PFSK-1 (cell line): ENCODE data around the gene SLC9A3.

ENCODE experiments used
- POLR2AphosphoS5 ChIP-seq: IDR thresholded peaks from 2 replicates; pipeline ENCODE4 v1.6.1; 2012; ENCODE audit warnings: low read depth, mild to moderate bottlenecking, control low read depth, low read length, moderate library complexity
- SIN3A ChIP-seq: IDR thresholded peaks from 2 replicates; pipeline ENCODE4 v1.6.1; 2012; ENCODE audit warnings: mild to moderate bottlenecking, low read length, moderate library complexity, borderline replicate concordance; ENCODE audit not compliant: insufficient read depth
- TF ChIP-seq, protein P1 (sequence below), 2 experiments: IDR thresholded peaks; 2 replicates each; pipeline versions ENCODE4 v1.6.1 to v1.8.0; 2011 to 2012; ENCODE audit warnings: low read depth in 2 of 2, low read length in 2 of 2, control low read depth in 1 of 2, inconsistent platforms in 1 of 2, mild to moderate bottlenecking in 1 of 2, moderate library complexity in 1 of 2; ENCODE audit not compliant: insufficient read depth in 1 of 2

DNA sequence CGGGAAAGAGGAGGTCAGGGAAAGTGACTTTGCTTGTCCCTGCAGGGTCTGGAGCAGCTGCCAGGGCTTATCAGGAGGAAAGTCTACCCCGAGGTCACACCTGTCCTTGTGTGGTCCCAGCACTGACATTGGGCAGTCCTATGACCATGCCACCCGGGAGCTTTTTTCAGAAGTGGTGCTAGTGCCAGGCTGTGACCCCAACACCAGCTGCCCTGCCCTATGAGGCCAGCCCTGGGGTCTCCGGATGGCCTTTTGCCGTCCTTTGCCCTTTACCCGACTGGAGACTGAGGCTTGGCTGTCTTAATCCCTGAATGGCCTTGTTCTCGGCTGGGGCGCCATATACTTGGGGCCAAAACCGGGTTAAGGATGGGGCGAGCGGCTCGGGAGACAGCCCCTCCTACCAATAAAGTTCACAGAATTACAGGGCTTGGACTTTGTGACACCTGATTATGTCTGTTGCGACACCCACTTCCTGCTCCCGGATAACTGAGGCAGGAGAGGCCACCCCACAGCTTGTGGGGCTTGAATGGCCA lies 22.2 kb upstream of the SLC9A3 start:
- TF ChIP-seq POLR2AphosphoS5 (no peak), SIN3A (no peak)
- TF ChIP-seq, protein P1, sequence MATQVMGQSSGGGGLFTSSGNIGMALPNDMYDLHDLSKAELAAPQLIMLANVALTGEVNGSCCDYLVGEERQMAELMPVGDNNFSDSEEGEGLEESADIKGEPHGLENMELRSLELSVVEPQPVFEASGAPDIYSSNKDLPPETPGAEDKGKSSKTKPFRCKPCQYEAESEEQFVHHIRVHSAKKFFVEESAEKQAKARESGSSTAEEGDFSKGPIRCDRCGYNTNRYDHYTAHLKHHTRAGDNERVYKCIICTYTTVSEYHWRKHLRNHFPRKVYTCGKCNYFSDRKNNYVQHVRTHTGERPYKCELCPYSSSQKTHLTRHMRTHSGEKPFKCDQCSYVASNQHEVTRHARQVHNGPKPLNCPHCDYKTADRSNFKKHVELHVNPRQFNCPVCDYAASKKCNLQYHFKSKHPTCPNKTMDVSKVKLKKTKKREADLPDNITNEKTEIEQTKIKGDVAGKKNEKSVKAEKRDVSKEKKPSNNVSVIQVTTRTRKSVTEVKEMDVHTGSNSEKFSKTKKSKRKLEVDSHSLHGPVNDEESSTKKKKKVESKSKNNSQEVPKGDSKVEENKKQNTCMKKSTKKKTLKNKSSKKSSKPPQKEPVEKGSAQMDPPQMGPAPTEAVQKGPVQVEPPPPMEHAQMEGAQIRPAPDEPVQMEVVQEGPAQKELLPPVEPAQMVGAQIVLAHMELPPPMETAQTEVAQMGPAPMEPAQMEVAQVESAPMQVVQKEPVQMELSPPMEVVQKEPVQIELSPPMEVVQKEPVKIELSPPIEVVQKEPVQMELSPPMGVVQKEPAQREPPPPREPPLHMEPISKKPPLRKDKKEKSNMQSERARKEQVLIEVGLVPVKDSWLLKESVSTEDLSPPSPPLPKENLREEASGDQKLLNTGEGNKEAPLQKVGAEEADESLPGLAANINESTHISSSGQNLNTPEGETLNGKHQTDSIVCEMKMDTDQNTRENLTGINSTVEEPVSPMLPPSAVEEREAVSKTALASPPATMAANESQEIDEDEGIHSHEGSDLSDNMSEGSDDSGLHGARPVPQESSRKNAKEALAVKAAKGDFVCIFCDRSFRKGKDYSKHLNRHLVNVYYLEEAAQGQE (IDR thresholded peaks at IDR 0.05; ENCODE audit: insufficient read depth in 1 of 2, low read depth in 2 of 2, low read length in 2 of 2) = no peak
